SK-N-MC (cell line): ENCODE measurements around the gene TMEM184B.
"Not testable (repeated sequence)": the region's sequence is repeated elsewhere in the genome, so short reads cannot be mapped to it uniquely, and the experiment has no call there.

Experiments used
- DNase-seq: peaks from one replicate; pipeline ENCODE4 v3.0.0-alpha.2; 2011; ENCODE audit warnings: low read depth, low spot score
- H3K27ac ChIP-seq: fragments of 200-600 bp; sonication (generic); 2 replicates; pipeline ENCODE4 v1.5.1; 2016; ENCODE audit warnings: mixed run types
- H3K36me3 ChIP-seq: fragments of 200-600 bp; sonication (generic); 2 replicates; pipeline ENCODE4 v1.6.1; 2017; ENCODE audit warnings: antibody characterized with exemption, low read length, mixed read lengths; ENCODE audit not compliant: insufficient read depth
- H3K4me3 ChIP-seq: fragments of 200-600 bp; sonication (generic); 2 replicates; pipeline ENCODE4 v1.5.1; 2016
- H3K9ac ChIP-seq: fragments of 200-600 bp; sonication (generic); 2 replicates; pipeline ENCODE4 v1.8.0; 2017; ENCODE audit warnings: mixed run types, mixed read lengths; ENCODE audit not compliant: insufficient read length
- H3K9me3 ChIP-seq: fragments of 200-600 bp; sonication (generic); 2 replicates; pipeline ENCODE4 v1.6.1; 2017; ENCODE audit warnings: low read depth, mild to moderate bottlenecking, antibody characterized with exemption, low read length, moderate library complexity, mixed read lengths
- EZH2 ChIP-seq: fragments of 200-600 bp; sonication (generic); IDR thresholded peaks from one replicate; pipeline ENCODE4 v1.6.1; 2017; ENCODE audit warnings: antibody characterized with exemption
- FOXP2 ChIP-seq: optimal IDR thresholded peaks from 2 replicates; pipeline ENCODE3; 2011; ENCODE audit warnings: mild to moderate bottlenecking, moderate library complexity; ENCODE audit not compliant: insufficient read depth; ENCODE audit errors: extremely low read length, control extremely low read depth
- POLR2AphosphoS5 ChIP-seq: IDR thresholded peaks from 2 replicates; pipeline ENCODE4 v1.6.1; 2012; ENCODE audit warnings: mild to moderate bottlenecking, low read depth, low read length, borderline replicate concordance

The TMEM184B gene

GRCh38 chr22:38243007-38243765, 29.6 kb downstream of the TMEM184B start:
- H3K36me3 ChIP-seq, result no peaks in the 10 kb centered on the region; the same call in 1 of the 2 replicates
- TF ChIP-seq EZH2 (no peak), FOXP2 (no peak), POLR2AphosphoS5 (no peak)
- H3K27ac ChIP-seq, result no peak overlapping the region
- no peak overlapping the region for H3K9ac ChIP-seq
- no peak overlapping the region for H3K4me3 ChIP-seq
- no peaks in the 10 kb centered on the region for H3K9me3 ChIP-seq
- no peak for DNase-seq

DNA sequence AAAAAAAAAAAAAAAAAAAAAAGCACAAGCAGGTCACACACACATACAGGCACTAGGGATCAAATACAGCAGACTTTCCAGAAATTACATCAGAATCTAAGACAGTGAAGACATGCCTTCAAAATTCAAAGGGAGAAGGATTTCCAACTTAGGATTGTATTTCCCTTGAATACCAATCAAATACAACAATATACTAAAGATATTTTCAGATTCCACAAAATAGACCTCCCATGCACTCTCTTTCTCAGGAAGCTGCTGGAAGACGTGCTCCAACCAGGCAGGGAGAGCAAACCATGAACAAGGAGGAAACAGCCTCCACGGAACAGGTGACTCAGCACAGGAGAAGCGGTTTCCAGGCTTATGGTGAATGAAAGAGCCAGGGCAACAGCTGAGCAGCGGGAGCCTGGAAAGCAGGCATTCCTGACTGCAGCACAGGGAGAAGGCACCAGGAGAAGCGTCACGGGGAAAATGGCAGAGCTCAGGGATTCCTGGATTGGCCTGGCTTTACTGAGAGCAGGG, 32.0 kb downstream of the TMEM184B start:
- Histone ChIP-seq H3K27ac (peak overlapping the region; percentile 89), H3K9me3 (no peaks in the 10 kb centered on the region), H3K9ac (peak overlapping the region; percentile 60), H3K4me3 (no peak overlapping the region), H3K36me3 (no peaks in the 10 kb centered on the region; the same call in 1 of the 2 replicates)
- DNase-seq, result no peak
- TF ChIP-seq POLR2AphosphoS5 (no peak), EZH2 (no peak), FOXP2 (no peak)

DNA sequence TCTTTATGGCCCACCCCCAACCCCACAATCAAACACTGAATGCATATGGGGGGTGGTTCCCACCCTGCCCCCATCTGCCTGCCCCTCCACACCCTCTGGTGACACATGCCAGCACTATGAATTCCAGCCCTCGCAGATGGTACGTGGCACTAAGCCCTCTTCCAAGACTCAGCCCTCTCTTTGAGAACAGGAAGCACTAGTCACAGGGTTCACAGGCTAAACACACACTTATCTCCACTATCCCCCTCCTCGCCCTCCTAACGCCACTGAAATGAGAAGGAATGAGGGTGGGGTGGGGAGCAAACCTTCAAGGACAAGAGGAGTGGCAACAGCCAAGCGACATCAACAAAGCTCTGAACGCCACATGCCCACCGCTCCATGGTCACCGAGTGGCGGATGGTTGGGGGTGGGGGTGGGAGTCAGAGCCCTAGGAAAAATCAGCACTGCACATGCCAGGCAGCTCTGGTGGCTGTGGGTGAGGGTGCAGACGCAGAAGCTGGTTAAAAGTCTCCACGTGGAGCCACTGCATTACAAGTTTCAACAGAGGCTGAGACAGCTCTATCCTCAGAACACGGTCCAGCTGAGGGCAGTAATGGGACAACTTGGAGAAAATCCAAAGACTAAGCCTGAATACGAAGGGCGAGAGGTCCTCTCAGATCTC, 33.6 kb downstream of the TMEM184B start:
- TF ChIP-seq POLR2AphosphoS5, result no peak
- TF ChIP-seq FOXP2, result no peak
- no peak for TF ChIP-seq EZH2
- no peak for DNase-seq
- Histone ChIP-seq H3K36me3 (peaks cover 6% of the 10 kb centered on the region; the same call in 1 of the 2 replicates), H3K4me3 (no peak overlapping the region), H3K9me3 (no peaks in the 10 kb centered on the region), H3K9ac (no peak overlapping the region), H3K27ac (no peak overlapping the region)

DNA sequence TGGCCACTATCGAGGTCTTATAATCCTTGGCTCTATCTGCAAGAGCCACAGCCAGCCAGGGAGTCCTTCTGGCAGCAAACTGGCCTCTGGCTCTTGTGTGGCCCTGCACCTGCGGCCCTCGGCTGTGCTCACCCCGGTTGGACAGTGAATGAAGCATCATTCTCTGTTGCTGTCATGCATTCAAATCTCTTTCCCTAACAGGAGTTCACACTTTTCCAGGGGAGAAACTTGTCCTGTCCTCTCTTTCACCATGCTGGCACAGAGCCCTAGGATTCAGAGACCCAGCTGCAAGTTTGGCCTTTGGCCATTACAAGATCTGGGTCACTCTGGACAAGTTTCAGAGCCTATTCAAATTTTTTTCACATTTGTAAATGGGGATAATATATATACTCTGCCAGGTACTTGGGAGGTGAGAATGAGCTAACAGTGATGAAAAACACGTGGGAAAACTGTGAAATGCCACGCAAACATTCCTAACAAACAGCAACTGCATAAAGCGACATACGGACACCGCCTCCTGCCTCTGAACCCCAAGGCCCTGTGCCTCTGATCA, 34.2 kb downstream of the TMEM184B start:
- Histone ChIP-seq H3K9ac (no peak overlapping the region), H3K9me3 (no peaks in the 10 kb centered on the region), H3K27ac (no peak overlapping the region), H3K36me3 (peaks cover 6% of the 10 kb centered on the region; the same call in 1 of the 2 replicates), H3K4me3 (no peak overlapping the region)
- TF ChIP-seq EZH2 (no peak), FOXP2 (no peak), POLR2AphosphoS5 (no peak)
- DNase-seq, result no peak

DNA sequence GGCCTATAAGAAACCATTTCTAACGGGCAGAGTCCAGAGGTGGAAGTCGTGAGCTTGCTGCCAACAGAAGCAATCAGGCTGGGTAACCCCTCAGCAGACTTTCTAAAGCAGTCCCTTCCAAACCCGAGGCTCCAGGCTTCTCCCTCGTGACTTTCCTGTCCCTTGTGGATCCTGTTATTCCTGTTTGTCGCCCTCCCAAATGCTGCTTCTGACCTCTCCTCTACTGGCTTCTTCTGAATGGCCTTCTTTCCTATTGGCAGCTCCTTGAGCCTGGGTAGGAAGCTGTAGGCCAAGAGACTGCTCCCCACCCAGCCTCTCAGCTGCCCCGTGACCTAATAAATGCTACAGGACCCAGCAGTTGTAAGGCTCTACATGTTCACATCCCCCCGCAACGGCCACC, 36.0 kb downstream of the TMEM184B start:
- TF ChIP-seq POLR2AphosphoS5 (no peak), EZH2 (no peak), FOXP2 (no peak)
- Histone ChIP-seq H3K9ac (no peak overlapping the region), H3K27ac (no peak overlapping the region), H3K4me3 (no peak overlapping the region), H3K9me3 (no peaks in the 10 kb centered on the region), H3K36me3 (peaks cover 6% of the 10 kb centered on the region; the same call in 1 of the 2 replicates)
- no peak for DNase-seq

DNA sequence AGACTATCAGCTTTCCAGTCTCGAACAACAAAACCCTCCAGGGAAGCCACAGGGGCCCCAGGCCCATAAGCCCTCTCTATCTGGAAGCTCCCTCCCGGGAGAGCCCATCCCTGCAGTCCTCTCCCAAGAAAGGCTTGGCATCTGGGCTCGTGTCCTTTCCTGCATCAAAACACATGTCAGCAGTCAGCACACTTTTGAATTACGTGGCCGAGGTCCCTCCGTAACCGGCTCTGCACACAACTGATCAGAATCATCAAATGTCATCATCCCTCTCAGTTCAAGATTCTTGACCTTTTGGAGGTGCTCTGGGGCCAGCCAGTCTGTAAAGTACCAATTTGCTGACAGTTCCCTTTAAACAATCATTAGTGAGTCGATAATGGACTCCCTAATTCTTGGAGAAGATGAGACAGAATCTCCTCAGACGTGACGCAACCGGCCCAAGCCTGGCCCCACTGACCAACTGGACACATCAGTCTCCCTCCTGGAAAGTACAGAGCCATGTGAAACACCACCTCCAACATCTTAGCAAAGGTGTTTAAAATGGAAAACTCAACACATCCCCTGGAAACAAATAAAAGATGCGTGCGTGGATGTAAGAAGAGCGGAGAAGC, 37.5 kb downstream of the TMEM184B start:
- H3K36me3 ChIP-seq, result peaks cover 6% of the 10 kb centered on the region; the same call in 1 of the 2 replicates
- TF ChIP-seq FOXP2, result no peak
- no peak for TF ChIP-seq POLR2AphosphoS5
- no peak for TF ChIP-seq EZH2
- no peak overlapping the region for H3K27ac ChIP-seq
- H3K9ac ChIP-seq, result no peak overlapping the region
- no peak overlapping the region for H3K4me3 ChIP-seq
- no peak for DNase-seq
- no peaks in the 10 kb centered on the region for H3K9me3 ChIP-seq

- H3K9me3 ChIP-seq, H3K9ac ChIP-seq, H3K27ac ChIP-seq, H3K36me3 ChIP-seq, DNase-seq, H3K4me3 ChIP-seq: not testable (repeated sequence)
Measured at GRCh38 chr22:38233856-38234255, 39.0 kb downstream of the TMEM184B start.

GRCh38 chr22:38233427-38233826, 39.4 kb downstream of the TMEM184B start:
- TF ChIP-seq FOXP2 (no peak), POLR2AphosphoS5 (no peak), EZH2 (no peak)
- Histone ChIP-seq H3K9me3 (no peaks in the 10 kb centered on the region), H3K4me3 (no peak overlapping the region), H3K9ac (no peak overlapping the region), H3K36me3 (peaks cover 8% of the 10 kb centered on the region; the same call in 1 of the 2 replicates), H3K27ac (no peak overlapping the region)
- no peak for DNase-seq
